H54 (cell line): ENCODE results near the gene CMIP.

Experiments
- DNase-seq: peaks from one replicate; pipeline ENCODE4 v3.0.0; 2011; ENCODE audit warnings: low spot score, mixed read lengths; ENCODE audit not compliant: insufficient read length
- FAIRE-seq: peaks from 3 replicates; lab custom pipeline; 2011; peaks lifted over from hg19 to GRCh38; lab: Jason Lieb, UNC
- POLR2A ChIP-seq: IDR thresholded peaks from 2 replicates; pipeline ENCODE4 v1.6.1; 2011; ENCODE audit warnings: low read depth, mild to moderate bottlenecking, low read length

The CMIP gene

DNA sequence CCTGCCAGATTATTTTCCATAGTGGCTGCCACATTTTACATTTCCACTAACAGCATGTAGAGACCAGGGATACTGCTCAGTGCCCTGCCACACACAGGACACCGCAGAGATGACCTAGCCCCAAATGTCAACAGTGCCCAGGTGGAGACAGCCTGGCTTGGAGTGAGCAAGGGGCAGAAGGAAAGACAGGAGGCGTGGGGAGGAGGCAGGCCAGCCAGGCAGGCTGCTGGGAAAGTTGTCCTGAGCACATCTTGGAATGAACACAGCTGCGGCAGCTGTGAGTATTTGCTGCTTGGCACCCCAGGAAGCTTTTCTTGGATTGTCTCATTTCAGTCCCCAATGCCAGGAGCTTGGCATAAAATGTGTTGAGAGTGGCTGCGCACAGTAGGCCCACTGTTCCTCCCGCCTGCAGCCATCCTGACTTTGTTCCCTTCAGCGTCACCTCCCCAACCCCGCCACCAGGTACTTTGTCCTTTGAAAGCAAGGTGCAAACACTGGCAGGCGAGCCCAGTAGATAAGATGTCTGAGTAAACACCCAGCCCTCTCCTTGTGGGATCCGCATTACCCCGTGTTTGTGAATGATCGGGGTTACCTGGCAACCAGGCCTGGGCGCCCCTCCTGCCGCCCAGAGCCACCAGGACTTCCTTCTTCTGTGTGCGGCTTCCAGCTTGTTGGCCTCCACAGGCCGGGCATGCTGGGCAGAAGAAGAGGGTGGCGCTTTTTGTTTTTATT, 114.0 kb downstream of the CMIP start:
- no peak for DNase-seq
- TF ChIP-seq POLR2A = no peak
- no peak for FAIRE-seq

DNA sequence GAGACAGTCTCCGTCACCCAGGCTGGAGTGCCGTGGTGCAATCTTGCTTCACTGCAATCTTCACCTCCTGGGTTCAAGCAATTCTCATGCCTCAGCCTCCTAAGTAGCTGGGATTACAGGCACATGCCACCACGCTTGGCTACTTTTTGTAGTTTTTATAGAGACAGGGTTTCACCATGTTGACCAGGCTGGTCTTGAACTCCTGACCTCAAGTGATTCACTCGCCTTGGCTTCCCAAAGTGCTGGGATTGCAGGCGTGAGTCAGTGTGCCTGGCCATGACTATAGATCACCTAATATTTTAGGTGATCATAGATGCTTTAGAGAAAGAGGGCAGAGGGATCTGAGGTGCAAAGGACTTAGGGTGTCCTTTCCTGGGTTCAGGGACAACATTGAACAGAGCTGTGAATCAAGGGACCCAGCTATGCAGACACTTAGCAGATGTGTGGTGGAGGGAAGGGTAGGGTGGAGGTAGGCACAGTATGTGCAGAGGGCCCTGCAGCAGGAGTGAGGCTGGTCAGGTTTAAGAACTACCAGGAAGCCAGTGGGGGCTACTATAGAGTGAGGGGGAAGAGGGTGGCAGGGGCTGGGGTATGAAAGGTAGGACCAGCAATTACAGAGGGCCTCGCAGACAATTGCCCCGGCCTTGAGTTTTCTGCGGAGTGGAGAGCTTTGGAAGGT, 116.5 kb downstream of the CMIP start:
- TF ChIP-seq POLR2A = no peak

DNA sequence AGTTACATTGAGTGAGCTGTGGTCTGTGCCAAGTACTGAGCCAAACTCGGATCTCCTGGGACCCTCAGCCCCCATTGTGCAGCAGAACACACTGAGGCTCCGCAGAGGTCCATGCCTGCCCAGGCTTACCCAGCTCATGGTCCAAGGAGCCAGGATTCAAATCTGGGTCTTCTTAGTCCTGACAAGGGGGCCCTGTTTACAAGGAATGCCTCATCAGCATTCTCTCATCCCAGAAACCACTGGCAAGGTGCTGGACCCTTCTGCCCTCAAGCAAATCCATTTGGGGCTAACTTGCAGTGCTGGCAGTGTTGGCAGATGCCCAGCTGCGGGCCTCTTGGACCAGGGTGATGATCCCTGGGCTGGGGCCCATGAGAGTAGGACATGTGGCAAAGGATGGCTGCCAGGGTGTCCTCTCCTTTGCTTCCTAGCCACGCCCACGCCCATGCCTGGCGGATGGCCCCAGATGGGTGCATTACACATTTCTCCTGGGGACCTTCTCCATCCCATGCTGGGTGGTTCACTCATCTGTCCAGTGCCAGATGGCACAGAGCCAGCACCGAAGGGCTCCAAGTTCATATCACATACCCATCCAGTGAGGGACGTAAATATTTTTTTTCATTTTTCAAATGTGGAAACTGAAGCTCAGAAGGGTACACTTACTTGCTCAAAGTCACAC, 117.7 kb downstream of the CMIP start:
- no peak for TF ChIP-seq POLR2A
- DNase-seq (no peak), FAIRE-seq (no peak)

More for the DNA sequence above, 116.5 kb downstream of the CMIP start:
- FAIRE-seq (no peak), DNase-seq (peak; percentile 37)

DNA sequence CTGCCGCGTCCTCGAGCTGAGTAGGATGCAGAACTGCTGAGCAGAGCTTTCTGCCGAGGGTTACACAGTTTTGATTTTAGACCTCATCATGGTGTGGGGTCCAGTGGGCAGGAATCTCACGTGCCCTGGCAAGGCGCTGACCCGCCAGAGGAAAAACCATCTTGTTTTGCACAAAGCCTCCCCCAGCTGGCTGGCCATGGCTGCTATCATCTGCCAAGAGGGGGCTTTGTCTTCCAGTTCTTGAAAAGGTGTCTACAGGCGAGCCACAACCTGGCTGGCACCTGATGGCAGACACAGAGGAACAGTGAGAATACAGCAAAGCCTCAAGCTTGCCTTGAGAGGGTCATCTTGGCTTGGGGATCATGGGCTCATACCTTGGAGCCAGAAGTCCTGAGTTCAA, 118.3 kb downstream of the CMIP start:
- no peak for TF ChIP-seq POLR2A
- DNase-seq (no peak), FAIRE-seq (no peak)

DNA sequence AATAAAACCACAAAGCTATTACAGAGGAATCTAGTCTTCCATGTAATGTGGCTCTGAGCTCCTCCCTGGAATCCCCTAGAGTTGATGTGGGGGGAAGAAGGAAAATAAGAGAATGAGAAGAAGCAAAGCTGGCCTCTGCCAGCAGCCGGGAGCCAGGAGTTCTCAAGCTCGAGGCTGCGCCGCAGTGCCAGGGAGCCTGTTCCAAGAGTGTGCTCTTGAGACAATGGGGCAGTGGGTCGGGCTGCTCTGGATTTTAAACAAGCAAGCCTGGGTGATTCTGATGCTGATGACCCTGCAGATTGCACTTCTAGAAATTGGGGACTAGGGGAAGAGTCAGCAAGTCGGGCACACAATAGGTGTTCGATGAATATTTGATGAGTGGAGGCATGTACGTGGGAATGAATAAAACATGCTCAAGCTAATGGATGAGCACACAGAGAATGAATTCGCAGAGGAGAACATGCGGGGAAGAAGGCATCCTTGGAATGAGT, 119.9 kb downstream of the CMIP start:
- TF ChIP-seq POLR2A = no peak
- no peak for FAIRE-seq
- DNase-seq = no peak

DNA sequence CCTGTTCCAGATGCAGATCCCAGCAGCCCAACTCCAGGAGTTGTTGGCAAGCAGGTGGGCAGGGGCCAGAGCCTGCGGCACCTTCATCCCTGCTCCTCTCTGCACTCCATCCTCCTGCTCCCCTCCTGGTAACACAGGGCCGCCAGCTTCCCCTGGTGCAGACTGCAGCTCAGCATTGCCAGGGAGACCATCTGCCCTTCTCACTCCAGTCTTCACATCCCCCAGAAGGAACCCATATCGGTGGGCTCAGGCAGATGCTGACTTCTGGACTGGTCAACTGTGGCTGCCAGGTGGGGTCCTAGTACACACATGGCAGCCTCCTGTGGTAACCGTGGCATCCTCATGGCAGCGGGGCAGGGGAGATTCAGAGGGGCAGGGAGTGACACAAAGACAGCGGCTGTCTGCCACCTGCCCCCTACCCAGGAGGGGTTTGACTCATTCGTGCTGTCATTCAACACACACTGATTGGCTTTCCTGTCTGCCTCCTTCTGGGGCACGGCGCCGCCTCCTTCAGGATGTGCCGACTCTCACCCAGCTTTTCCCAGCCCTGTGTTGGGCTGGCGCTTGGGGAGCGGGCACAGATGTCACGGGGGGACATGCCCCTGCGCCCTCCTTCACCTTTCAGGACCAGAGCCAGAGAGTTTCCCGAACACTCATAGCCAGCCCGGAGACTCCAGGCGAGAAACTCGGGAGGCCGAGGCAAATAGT, 120.9 kb downstream of the CMIP start:
- FAIRE-seq = no peak
- no peak for TF ChIP-seq POLR2A
- DNase-seq = no peak

DNA sequence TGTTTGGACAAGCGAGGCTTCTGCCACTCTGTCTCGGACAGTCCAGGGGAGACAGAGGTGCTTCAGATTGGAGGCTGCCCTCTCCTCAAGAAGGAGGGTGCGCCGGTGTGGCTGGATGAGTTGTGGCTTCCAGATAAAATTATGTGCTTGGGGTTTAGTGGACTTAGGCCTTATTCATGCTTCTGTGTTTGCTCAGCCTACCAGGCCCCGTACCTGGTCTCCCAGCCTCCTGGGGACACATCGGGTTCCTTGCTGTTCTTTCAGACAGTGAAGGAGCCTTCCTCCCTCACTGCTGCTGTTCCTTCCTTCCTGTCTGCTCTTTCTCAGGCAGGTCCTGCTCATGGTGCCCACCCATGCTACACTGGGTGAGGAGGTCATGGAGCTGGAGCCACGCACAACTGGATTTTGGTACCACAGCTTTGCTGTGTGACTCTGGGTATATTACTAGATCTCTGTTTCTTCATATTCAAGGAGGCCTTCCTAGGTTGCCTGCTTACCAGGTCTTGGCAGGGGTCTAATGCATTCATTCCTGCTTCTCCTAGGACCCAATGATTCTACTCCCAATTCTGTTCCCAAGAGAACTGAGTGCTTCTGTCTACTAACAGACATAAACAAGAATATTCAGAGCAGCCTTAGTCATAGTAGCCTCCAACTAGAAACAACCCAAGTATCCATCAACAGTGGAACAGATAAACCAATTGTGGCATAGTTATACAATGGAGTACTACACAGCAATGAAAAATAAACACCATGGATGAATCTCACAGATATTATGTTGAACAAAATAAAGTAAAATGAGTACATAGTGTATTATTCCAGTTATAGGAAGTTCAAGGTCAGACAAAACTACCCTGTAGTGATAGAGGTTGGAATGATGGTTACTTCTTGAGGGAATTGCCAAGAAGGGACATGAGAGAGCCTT, 121.7 kb downstream of the CMIP start:
- DNase-seq = no peak
- FAIRE-seq = no peak
- TF ChIP-seq POLR2A = no peak

DNA sequence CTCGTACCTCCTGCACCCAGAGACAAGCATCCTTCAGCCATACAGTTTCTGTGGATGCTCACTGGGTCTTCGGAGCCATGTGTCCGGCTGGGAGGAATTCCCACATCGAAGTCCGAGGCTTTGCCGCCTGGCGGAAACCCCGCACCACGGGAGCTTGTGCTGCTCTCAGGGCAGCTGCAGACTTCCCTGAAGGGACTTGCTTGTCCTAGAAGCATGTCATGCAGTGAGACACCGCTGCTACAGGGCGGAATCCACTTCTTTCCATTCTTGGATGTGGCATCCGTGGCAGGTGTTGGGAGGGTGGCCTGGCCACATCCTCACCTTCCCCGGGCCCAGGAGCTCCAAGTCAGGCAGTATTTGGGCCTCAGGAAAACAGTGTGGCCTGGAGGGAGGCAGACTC, 122.5 kb downstream of the CMIP start:
- FAIRE-seq (no peak), DNase-seq (no peak)

DNA sequence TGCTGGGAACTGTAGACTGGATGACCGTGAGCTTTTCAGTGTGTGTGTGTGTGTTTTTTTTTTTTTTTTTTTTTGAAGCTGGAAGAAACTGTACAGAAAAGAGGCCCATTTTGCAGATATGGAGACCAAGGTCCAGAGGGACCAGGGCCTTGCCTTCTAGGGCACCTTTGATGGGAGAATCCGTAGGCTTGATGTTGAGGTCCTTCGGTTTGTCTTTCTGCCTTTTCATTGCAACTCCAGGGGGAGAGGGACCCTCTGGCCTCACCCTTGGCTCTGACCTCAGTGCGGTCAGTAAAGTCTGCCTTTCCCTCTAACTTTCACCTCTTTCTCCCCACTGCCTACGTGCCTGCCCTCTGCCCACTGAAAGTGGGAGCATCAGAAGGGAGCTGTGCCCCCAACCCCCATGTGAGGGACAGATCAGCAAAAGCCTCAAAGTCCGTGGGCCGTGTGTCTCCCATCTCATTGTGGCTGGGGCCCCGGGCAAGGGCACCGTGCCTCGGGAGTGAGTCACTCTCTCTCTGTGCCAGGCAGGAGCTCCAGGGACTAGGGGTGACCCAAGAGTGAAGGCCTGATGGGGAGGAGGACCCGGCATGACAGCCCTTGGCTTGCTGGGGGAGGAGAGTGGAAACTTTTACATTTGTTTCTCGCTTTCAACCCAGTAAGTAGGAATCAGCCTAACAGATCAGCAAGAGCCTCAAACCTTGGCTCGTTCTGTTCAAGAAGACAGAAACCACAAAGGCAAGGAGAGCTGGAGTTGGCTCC, 123.6 kb downstream of the CMIP start:
- TF ChIP-seq POLR2A = no peak
- peak; percentile 92 for DNase-seq
- FAIRE-seq = no peak

More for the DNA sequence above, 122.5 kb downstream of the CMIP start:
- TF ChIP-seq POLR2A = no peak

DNA sequence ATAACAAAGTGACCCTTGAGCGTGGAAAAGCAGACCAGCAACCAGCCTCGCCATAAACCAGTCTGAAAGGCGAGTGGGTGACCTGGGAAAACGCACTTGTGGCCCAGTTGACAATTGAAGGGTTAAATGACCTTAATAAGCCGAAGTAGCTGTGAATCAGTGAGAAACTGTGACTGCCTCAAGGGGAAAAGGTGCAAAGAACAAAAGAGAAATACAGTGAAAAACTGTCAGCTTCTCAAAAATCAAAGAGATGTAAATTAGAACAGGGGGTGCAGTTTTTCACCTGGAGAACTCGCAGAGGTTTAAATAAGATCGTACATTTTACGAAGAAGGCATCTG, 124.1 kb downstream of the CMIP start:
- TF ChIP-seq POLR2A = no peak
- DNase-seq (no peak), FAIRE-seq (no peak)

DNA sequence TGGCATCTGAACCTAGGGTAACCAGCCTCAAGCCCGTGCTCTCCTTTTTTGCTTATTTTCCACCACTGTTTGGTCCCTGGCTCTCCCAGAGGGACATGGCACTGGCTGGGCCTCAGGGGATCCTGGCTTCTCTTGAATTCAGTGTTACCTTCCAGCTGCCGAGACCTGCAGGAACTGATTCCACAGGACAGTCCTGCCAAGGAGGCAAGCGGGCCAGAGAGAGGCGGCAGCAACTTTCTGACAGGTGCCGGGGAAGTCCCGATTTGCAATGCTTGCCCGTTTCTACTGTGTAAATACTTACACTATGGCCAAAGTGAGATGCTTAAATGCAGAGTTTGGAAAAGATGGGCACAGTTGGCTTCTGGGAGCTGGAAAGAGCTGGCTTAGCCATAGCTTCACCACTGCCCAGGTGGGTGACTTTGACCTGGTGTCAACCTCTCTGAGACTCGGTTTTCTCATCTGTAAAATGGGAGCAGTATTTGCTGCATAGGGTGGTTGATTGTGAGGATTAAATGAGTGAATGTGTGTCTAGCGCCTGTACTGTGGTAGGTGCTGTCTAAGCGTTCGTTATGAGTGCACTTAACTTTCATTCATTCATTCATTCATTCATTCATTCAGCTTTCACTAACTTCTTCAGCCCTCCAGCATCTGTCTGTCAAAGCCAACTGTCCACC, 124.9 kb downstream of the CMIP start:
- no peak for DNase-seq
- TF ChIP-seq POLR2A = no peak
- FAIRE-seq = no peak
